HG03354 (cell line): Measurements from ENCODE around the gene CD48.

ENCODE experiments used
- ATAC-seq: cut with Tn5 transposase; IDR thresholded peaks from one replicate; pipeline ENCODE4 v1.9.1; 2021; ENCODE audit warnings: mild to moderate bottlenecking; ENCODE audit not compliant: unreplicated experiment, poor library complexity, severe bottlenecking

Gene CD48

GRCh38 chr1:160638926-160639325 lies 72.7 kb downstream of the CD48 start:
- no peak for ATAC-seq

GRCh38 chr1:160638540-160638857 lies 73.1 kb downstream of the CD48 start:
- ATAC-seq = no peak

GRCh38 chr1:160637821-160638539 lies 73.6 kb downstream of the CD48 start:
- no peak for ATAC-seq

GRCh38 chr1:160637065-160637464 lies 74.6 kb downstream of the CD48 start:
- no peak for ATAC-seq

- ATAC-seq = no peak
Measured at GRCh38 chr1:160636547-160636946, 75.1 kb downstream of the CD48 start.

- ATAC-seq = no peak
Measured at GRCh38 chr1:160636076-160636475, 75.5 kb downstream of the CD48 start.

- no peak for ATAC-seq
Measured at GRCh38 chr1:160634543-160635491, 76.8 kb downstream of the CD48 start.

GRCh38 chr1:160633330-160633903 lies 78.2 kb downstream of the CD48 start:
- no peak for ATAC-seq

- no peak for ATAC-seq
Measured at GRCh38 chr1:160631983-160632625, 79.5 kb downstream of the CD48 start.

- no peak for ATAC-seq
Measured at GRCh38 chr1:160630523-160631451, 80.8 kb downstream of the CD48 start.

GRCh38 chr1:160629286-160630210 lies 82.1 kb downstream of the CD48 start:
- no peak for ATAC-seq

- ATAC-seq = no peak
Measured at GRCh38 chr1:160628799-160629263, 82.8 kb downstream of the CD48 start.
